ENCODE data around the gene NKTR.
A peak's percentile ranks its signal among the peaks of the same experiment; 100 is the strongest.

NKTR gene

DNA sequence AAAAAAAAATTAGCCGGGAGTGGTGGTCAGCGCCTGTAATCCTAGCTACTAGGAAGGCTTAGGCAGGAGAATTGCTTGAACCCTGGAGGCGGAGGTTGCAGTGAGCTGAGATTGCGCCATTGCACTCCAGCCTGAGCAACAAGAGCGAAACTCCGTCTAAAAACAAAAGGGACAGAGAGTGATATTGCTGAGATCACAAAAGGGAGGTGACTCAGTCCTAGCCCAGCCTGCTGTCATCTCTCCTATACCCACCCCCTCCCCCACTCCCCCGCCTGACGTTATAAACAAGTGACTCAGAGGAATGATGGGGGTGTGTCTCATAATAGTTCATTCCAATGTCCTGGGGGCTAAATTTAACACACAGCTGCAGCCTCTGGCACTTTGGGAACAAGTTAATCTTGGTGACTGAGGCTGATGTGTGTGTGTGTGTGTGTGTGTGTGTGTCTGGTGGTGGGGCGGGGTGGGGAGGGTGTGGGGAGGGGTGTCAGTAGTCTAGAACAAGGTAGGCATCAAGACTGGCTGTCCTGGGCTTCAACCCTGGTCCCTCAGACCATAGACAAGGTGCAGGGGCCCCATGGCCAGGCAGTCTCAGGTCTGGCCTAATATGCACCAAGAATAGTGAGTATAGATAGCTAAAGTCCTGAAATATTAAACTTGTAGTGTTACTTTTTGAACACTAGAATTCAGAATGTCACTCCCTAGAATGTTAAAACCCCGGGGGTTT lies 83.6 kb downstream of the NKTR start (continued):
- no peak for TF ChIP-seq SCRT1 (tag by site-specific recombination; IDR thresholded peaks at IDR 0.05; ENCODE audit: borderline replicate concordance)
- TF ChIP-seq ZNF585B (tag by site-specific recombination; IDR thresholded peaks at IDR 0.05), result no peak
- TF ChIP-seq ZBTB7A (tag by site-specific recombination; IDR thresholded peaks at IDR 0.05; ENCODE audit: low read depth), result no peak
- TF ChIP-seq ZFP69B (tag by site-specific recombination; IDR thresholded peaks at IDR 0.05), result 0 out of 2 replicates have a peak, but pooled peaks have one; percentile 40
- TF ChIP-seq FEZF1 (tag by site-specific recombination; IDR thresholded peaks at IDR 0.05), result peak; percentile 14; the same call in 1 of the 2 replicates
- no peak for TF ChIP-seq ZNF423 (tag by site-specific recombination; IDR thresholded peaks at IDR 0.05)
- TF ChIP-seq ZNF274 (IDR thresholded peaks at IDR 0.05; ENCODE audit: low read length), result no peak
- TF ChIP-seq ZNF274 (tag by site-specific recombination; IDR thresholded peaks at IDR 0.05; ENCODE audit: borderline replicate concordance), result no peak
- TF ChIP-seq, protein P1, sequence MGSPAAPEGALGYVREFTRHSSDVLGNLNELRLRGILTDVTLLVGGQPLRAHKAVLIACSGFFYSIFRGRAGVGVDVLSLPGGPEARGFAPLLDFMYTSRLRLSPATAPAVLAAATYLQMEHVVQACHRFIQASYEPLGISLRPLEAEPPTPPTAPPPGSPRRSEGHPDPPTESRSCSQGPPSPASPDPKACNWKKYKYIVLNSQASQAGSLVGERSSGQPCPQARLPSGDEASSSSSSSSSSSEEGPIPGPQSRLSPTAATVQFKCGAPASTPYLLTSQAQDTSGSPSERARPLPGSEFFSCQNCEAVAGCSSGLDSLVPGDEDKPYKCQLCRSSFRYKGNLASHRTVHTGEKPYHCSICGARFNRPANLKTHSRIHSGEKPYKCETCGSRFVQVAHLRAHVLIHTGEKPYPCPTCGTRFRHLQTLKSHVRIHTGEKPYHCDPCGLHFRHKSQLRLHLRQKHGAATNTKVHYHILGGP (tag by site-specific recombination; IDR thresholded peaks at IDR 0.05), result no peak
- TF ChIP-seq BCL11A (tag by site-specific recombination; IDR thresholded peaks at IDR 0.05; ENCODE audit: low read depth), result no peak
- TF ChIP-seq ZNF76 (tag by site-specific recombination; IDR thresholded peaks at IDR 0.05; ENCODE audit: borderline replicate concordance, low read depth), result no peak
- TF ChIP-seq ZNF791 (tag by site-specific recombination; IDR thresholded peaks at IDR 0.05), result no peak
- TF ChIP-seq, protein P2, sequence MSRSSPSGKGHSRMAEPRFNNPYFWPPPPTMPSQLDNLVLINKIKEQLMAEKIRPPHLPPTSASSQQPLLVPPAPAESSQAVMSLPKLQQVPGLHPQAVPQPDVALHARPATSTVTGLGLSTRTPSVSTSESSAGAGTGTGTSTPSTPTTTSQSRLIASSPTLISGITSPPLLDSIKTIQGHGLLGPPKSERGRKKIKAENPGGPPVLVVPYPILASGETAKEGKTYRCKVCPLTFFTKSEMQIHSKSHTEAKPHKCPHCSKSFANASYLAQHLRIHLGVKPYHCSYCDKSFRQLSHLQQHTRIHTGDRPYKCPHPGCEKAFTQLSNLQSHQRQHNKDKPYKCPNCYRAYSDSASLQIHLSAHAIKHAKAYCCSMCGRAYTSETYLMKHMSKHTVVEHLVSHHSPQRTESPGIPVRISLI (tag by site-specific recombination; IDR thresholded peaks at IDR 0.05), result 0 out of 2 replicates have a peak, but pooled peaks have one; percentile 71
- TF ChIP-seq ZSCAN23 (tag by site-specific recombination; IDR thresholded peaks at IDR 0.05), result no peak
- no peak for TF ChIP-seq ZNF596 (tag by site-specific recombination; IDR thresholded peaks at IDR 0.05)
- TF ChIP-seq, protein P3, sequence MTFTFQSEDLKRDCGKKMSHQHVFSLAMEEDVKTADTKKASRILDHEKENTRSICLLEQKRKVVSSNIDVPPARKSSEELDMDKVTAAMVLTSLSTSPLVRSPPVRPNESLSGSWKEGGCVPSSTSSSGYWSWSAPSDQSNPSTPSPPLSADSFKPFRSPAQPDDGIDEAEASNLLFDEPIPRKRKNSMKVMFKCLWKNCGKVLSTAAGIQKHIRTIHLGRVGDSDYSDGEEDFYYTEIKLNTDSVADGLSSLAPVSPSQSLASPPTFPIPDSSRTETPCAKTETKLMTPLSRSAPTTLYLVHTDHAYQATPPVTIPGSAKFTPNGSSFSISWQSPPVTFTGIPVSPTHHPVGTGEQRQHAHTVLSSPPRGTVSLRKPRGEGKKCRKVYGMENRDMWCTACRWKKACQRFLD (tag by site-specific recombination; IDR thresholded peaks at IDR 0.05), result no peak
- no peak for TF ChIP-seq ZNF544 (tag by site-specific recombination; IDR thresholded peaks at IDR 0.05)
- TF ChIP-seq, protein P4, sequence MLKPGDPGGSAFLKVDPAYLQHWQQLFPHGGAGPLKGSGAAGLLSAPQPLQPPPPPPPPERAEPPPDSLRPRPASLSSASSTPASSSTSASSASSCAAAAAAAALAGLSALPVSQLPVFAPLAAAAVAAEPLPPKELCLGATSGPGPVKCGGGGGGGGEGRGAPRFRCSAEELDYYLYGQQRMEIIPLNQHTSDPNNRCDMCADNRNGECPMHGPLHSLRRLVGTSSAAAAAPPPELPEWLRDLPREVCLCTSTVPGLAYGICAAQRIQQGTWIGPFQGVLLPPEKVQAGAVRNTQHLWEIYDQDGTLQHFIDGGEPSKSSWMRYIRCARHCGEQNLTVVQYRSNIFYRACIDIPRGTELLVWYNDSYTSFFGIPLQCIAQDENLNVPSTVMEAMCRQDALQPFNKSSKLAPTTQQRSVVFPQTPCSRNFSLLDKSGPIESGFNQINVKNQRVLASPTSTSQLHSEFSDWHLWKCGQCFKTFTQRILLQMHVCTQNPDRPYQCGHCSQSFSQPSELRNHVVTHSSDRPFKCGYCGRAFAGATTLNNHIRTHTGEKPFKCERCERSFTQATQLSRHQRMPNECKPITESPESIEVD (tag by site-specific recombination; IDR thresholded peaks at IDR 0.05), result no peak
- TF ChIP-seq KLF16 (tag by site-specific recombination; IDR thresholded peaks at IDR 0.05), result 0 out of 2 replicates have a peak, but pooled peaks have one; percentile 29
- TF ChIP-seq, protein P5, sequence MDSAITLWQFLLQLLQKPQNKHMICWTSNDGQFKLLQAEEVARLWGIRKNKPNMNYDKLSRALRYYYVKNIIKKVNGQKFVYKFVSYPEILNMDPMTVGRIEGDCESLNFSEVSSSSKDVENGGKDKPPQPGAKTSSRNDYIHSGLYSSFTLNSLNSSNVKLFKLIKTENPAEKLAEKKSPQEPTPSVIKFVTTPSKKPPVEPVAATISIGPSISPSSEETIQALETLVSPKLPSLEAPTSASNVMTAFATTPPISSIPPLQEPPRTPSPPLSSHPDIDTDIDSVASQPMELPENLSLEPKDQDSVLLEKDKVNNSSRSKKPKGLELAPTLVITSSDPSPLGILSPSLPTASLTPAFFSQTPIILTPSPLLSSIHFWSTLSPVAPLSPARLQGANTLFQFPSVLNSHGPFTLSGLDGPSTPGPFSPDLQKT (IDR thresholded peaks at IDR 0.05; ENCODE audit: borderline replicate concordance, low read depth, low read length), result no peak
- TF ChIP-seq ZNF600 (tag by site-specific recombination; IDR thresholded peaks at IDR 0.05), result no peak; the same call in 1 of the 2 replicates
- TF ChIP-seq BCL11B (tag by site-specific recombination; IDR thresholded peaks at IDR 0.05; ENCODE audit: low read depth), result no peak
- TF ChIP-seq ZNF169 (tag by site-specific recombination; IDR thresholded peaks at IDR 0.05), result no peak
- no peak for TF ChIP-seq ZBTB20 (tag by site-specific recombination; IDR thresholded peaks at IDR 0.05)
- TF ChIP-seq ZNF223 (tag by site-specific recombination; IDR thresholded peaks at IDR 0.05), result no peak
- TF ChIP-seq ZNF560 (tag by site-specific recombination; IDR thresholded peaks at IDR 0.05; ENCODE audit: borderline replicate concordance), result no peak
- TF ChIP-seq EGR2 (tag by site-specific recombination; IDR thresholded peaks at IDR 0.05; ENCODE audit: low read depth), result 0 out of 2 replicates have a peak, but pooled peaks have one; percentile 7
- TF ChIP-seq, protein P6, sequence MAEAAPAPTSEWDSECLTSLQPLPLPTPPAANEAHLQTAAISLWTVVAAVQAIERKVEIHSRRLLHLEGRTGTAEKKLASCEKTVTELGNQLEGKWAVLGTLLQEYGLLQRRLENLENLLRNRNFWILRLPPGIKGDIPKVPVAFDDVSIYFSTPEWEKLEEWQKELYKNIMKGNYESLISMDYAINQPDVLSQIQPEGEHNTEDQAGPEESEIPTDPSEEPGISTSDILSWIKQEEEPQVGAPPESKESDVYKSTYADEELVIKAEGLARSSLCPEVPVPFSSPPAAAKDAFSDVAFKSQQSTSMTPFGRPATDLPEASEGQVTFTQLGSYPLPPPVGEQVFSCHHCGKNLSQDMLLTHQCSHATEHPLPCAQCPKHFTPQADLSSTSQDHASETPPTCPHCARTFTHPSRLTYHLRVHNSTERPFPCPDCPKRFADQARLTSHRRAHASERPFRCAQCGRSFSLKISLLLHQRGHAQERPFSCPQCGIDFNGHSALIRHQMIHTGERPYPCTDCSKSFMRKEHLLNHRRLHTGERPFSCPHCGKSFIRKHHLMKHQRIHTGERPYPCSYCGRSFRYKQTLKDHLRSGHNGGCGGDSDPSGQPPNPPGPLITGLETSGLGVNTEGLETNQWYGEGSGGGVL (tag by site-specific recombination; IDR thresholded peaks at IDR 0.05), result peak; percentile 75
- no peak for TF ChIP-seq SALL2 (tag by site-specific recombination; IDR thresholded peaks at IDR 0.05; ENCODE audit: borderline replicate concordance)
- no peak for TF ChIP-seq ZNF610 (tag by site-specific recombination; IDR thresholded peaks at IDR 0.05; ENCODE audit: borderline replicate concordance)
- no peak for TF ChIP-seq SETDB1 (IDR thresholded peaks at IDR 0.05; ENCODE audit: insufficient read length, low read length)
- TF ChIP-seq ZNF132 (tag by site-specific recombination; IDR thresholded peaks at IDR 0.05; ENCODE audit: borderline replicate concordance), result no peak
- no peak for TF ChIP-seq ZNF426 (tag by site-specific recombination; IDR thresholded peaks at IDR 0.05)
